ENCODE data around the gene OPHN1. TPM values are rescaled to one million over a fixed set of nuclear protein-coding genes. Genes with fewer than 3 reads are reported as not detected.

OPHN1 gene
- total and polyA plus RNA-seq, 2 of the 13 experiments (the other 11 are each of a cell fraction or from before 2014, with no cell fraction given) = 1.6 to 1.7 TPM

- Histone ChIP-seq H3K36me3 (replicated peaks in 1 of 2; ENCODE audit: control insufficient read depth in 1 of 2, insufficient read depth in 2 of 2, low read length in 2 of 2) (no peaks in the 10 kb centered on the region), H3K79me2 (ENCODE audit: insufficient read depth, low read length) (no peaks in the 10 kb centered on the region), H4K20me1 (ENCODE audit: insufficient read depth, low read length) (no peaks in the 10 kb centered on the region), H3K4me2 (ENCODE audit: low read depth, low read length) (no peak overlapping the region), H3K27me3 (ENCODE audit: control insufficient read depth in 1 of 2, insufficient read depth in 2 of 2, low read length in 2 of 2) (no peaks in the 10 kb centered on the region), H3K4me3 (replicated peaks in 1 of 3; ENCODE audit: insufficient read depth in 1 of 3, low read depth in 2 of 3, low read length in 3 of 3) (no peak overlapping the region), H3K27ac (ENCODE audit: extremely low read length, insufficient read depth, low read length) (no peak overlapping the region), H3K4me1 (ENCODE audit: insufficient read depth, low read length) (no peaks in the 10 kb centered on the region), H3K9ac (ENCODE audit: insufficient read depth, low read depth, low read length) (no peak overlapping the region), H3K9me3 (ENCODE audit: low read length) (no peaks in the 10 kb centered on the region), H2AFZ (ENCODE audit: low read length) (no peak overlapping the region)
- no peak for FAIRE-seq
- in situ Hi-C loops (cut with HindIII; ENCODE audit: extremely low pct_ligation_motif_present, low pct_unique_long_range_greater_than_20kb) = no loop called here
- no TSS peak for BruUV-seq (replicated peaks)
- intact Hi-C loops (cut with micrococcal nuclease; ENCODE audit: unreplicated experiment) = no loop called here
- CTCF ChIA-PET (ENCODE audit: low intra/inter-chr PET ratio, low total read pairs) = no interaction called here
- no peak for ATAC-seq
- TF ChIP-seq U2AF2 (IDR thresholded peaks at IDR 0.05; ENCODE audit: low read depth, low read length) (no peak), TIGD3 (CRISPR knock-in tag; IDR thresholded peaks at IDR 0.05; ENCODE audit: borderline replicate concordance) (no peak), TOE1 (CRISPR knock-in tag; IDR thresholded peaks at IDR 0.05) (no peak), ZNF691 (CRISPR knock-in tag; IDR thresholded peaks at IDR 0.05; ENCODE audit: borderline replicate concordance, low read depth) (no peak), POGZ (CRISPR knock-in tag; IDR thresholded peaks at IDR 0.05) (no peak), FOSL1 (CRISPR knock-in tag; IDR thresholded peaks at IDR 0.05; ENCODE audit: borderline replicate concordance) (no peak), ERF (CRISPR knock-in tag; IDR thresholded peaks at IDR 0.05) (no peak), RNF219 (CRISPR knock-in tag; IDR thresholded peaks at IDR 0.05) (no peak), ZFP37 (CRISPR knock-in tag; IDR thresholded peaks at IDR 0.05; ENCODE audit: borderline replicate concordance) (no peak), PAX8 (CRISPR knock-in tag; IDR thresholded peaks at IDR 0.05; ENCODE audit: borderline replicate concordance) (no peak), ZFP36 (IDR thresholded peaks at IDR 0.05; ENCODE audit: borderline replicate concordance, low read depth, low read length, partially characterized antibody) (no peak), ZNF256 (CRISPR knock-in tag; conservative IDR thresholded peaks at IDR 0.05) (no peak), THAP11 (CRISPR knock-in tag; IDR thresholded peaks at IDR 0.05) (no peak), ZNF574 (CRISPR knock-in tag; IDR thresholded peaks at IDR 0.05) (no peak)
- no peak for DNase-seq (ENCODE audit: low spot score)
- POLR2A ChIA-PET = no interaction called here
Observed at GRCh38 chrX:68422478-68422877, 10.8 kb downstream of the OPHN1 start.

All from HepG2 (cell line).